Measurements from ENCODE around the gene EIF4G3.

DNA sequence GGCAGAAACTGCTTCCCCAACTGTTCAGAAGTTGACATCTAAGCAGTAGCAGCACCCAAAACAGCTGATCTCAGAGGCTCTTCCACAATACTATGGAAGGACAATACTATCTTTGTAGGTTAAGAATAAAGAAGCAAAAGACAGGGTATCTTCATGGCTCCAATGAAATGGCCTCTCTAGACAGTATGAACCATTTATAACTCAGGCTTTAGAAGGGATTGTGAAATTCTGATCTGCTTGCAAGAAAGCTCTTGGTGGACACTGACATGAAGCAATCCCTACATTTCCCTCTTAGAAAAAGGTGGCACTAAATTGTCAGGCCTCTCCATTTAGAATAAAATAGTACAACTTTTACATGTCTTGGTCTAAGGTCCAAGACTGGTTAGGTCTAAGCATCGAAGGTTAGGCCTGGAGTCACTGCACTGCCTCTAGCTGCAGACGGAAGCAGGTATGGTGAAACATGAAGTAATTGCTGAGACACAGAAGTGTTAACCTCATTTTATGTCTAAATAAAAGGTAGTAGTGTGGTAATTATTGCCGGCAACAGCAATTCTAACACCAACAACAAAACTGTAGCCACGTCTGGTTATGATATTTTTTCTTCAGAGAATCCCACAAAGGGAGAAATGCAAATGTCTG, 339.0 kb downstream of the EIF4G3 start:
- TF ChIP-seq, protein P1, sequence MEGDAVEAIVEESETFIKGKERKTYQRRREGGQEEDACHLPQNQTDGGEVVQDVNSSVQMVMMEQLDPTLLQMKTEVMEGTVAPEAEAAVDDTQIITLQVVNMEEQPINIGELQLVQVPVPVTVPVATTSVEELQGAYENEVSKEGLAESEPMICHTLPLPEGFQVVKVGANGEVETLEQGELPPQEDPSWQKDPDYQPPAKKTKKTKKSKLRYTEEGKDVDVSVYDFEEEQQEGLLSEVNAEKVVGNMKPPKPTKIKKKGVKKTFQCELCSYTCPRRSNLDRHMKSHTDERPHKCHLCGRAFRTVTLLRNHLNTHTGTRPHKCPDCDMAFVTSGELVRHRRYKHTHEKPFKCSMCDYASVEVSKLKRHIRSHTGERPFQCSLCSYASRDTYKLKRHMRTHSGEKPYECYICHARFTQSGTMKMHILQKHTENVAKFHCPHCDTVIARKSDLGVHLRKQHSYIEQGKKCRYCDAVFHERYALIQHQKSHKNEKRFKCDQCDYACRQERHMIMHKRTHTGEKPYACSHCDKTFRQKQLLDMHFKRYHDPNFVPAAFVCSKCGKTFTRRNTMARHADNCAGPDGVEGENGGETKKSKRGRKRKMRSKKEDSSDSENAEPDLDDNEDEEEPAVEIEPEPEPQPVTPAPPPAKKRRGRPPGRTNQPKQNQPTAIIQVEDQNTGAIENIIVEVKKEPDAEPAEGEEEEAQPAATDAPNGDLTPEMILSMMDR (conservative IDR thresholded peaks at IDR 0.05): no peak
- no peak for TF ChIP-seq ZFX (IDR thresholded peaks at IDR 0.05)

Data from C4-2B (cell line).